ENCODE results near the gene LATS1.
A peak's percentile ranks its signal among the peaks of the same experiment; 100 is the strongest.
"Not testable (repeated sequence)": the region's sequence is repeated elsewhere in the genome, so short reads cannot be mapped to it uniquely, and the experiment has no call there.

LATS1 gene

GRCh38 chr6:149717588-149718458 is at the start of gene LATS1:
TSS of gene LATS1 (minus strand) at chr6:149718101. CDS start at chr6:149702126, 15,975 bp downstream.
- DNase-seq: peak; percentile 90

- no peak for DNase-seq
These were observed 48.4 kb upstream of the LATS1 start for GRCh38 chr6:149766156-149766769.

- DNase-seq: no peak
These were observed 46.0 kb upstream of the LATS1 start for GRCh38 chr6:149763866-149764265.

- no peak for DNase-seq
These were observed 43.5 kb upstream of the LATS1 start for GRCh38 chr6:149761438-149761837.

GRCh38 chr6:149756261-149756636 is 38.3 kb upstream of the LATS1 start:
- DNase-seq: no peak

- DNase-seq: no peak
These were observed 37.7 kb upstream of the LATS1 start for GRCh38 chr6:149755300-149756260.

- DNase-seq: no peak
These were observed 36.6 kb upstream of the LATS1 start for GRCh38 chr6:149754548-149754947.

- not testable (repeated sequence) for DNase-seq
These were observed 35.4 kb upstream of the LATS1 start for GRCh38 chr6:149753374-149753637.

- no peak for DNase-seq
These were observed 34.9 kb upstream of the LATS1 start for GRCh38 chr6:149752600-149753373.

- DNase-seq: not testable (repeated sequence)
These were observed 34.0 kb upstream of the LATS1 start for GRCh38 chr6:149751920-149752319.

- DNase-seq: no peak
These were observed 33.3 kb upstream of the LATS1 start for GRCh38 chr6:149751239-149751638.

- DNase-seq: peak; percentile 50
These were observed 32.3 kb upstream of the LATS1 start for GRCh38 chr6:149750136-149750609.

- peak; percentile 90 for DNase-seq
These were observed 31.8 kb upstream of the LATS1 start, which contains the start of gene PCMT1 for GRCh38 chr6:149749594-149750135. TSS of gene PCMT1 (plus strand) at chr6:149749741. CDS start at chr6:149749902, 161 bp downstream.

- not testable (repeated sequence) for DNase-seq
These were observed 31.2 kb upstream of the LATS1 start for GRCh38 chr6:149749082-149749593.

GRCh38 chr6:149746147-149746946 is 28.4 kb upstream of the LATS1 start, which contains the start of gene NUP43:
TSS of gene NUP43 (minus strand) at chr6:149746529. CDS start at chr6:149746495, 34 bp downstream.
- DNase-seq: peak; percentile 92

GRCh38 chr6:149745252-149745651 is 27.4 kb upstream of the LATS1 start:
- not testable (repeated sequence) for DNase-seq

- DNase-seq: no peak
These were observed 17.0 kb upstream of the LATS1 start for GRCh38 chr6:149734915-149735314.

GRCh38 chr6:149733089-149733720 is 15.3 kb upstream of the LATS1 start:
- no peak for DNase-seq

GRCh38 chr6:149729824-149730223 is 11.9 kb upstream of the LATS1 start:
- DNase-seq: no peak

All from CD4-positive, alpha-beta T cell treated with Interleukin-6 for 4 hours (primary cell).